Activated CD4-positive, alpha-beta T cell treated with anti-CD3 and anti-CD28 coated beads for 1 hour (primary cell): ENCODE measurements around the gene BRD7.
A peak's percentile ranks its signal among the peaks of the same experiment; 100 is the strongest.

ENCODE experiments used
- DNase-seq: peaks from one replicate; pipeline ENCODE4 v3.0.0-alpha.2; 2020

Gene BRD7

DNA sequence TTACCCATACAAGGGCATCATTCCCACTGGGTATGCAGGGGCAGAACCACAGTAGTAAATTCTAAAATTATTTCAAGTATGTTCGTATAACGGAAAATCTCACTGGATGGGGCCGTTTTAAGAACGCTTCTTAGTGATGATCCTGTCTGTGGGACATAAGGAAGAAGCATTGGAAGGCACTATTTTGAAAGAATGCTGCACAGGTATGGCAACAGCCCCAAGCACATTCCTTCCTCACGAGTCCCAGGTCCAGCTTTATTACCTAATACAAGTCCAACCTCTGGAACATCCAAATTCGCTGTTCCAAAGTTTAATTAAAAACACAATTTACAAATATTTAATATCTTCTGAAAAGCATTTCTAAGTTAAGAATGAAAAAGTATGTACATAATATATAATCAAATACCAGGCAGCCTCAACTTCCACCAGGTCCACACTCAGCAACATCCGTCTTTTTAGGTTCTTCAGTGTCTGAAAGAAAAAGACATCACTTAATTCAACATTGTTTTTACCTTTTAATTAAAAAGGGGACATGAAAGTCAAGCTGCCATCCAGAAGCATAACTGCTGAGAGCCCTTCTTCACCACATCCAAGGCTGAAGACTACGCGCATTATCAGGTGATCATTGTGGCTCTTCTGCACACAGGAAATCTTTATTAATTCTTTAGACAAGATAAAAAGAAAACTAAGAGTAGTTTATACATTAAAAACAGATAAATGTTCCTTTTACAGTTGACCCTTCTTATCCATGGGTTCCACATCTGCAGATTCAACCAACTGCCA lies 49.8 kb downstream of the BRD7 start:
- no peak for DNase-seq

DNA sequence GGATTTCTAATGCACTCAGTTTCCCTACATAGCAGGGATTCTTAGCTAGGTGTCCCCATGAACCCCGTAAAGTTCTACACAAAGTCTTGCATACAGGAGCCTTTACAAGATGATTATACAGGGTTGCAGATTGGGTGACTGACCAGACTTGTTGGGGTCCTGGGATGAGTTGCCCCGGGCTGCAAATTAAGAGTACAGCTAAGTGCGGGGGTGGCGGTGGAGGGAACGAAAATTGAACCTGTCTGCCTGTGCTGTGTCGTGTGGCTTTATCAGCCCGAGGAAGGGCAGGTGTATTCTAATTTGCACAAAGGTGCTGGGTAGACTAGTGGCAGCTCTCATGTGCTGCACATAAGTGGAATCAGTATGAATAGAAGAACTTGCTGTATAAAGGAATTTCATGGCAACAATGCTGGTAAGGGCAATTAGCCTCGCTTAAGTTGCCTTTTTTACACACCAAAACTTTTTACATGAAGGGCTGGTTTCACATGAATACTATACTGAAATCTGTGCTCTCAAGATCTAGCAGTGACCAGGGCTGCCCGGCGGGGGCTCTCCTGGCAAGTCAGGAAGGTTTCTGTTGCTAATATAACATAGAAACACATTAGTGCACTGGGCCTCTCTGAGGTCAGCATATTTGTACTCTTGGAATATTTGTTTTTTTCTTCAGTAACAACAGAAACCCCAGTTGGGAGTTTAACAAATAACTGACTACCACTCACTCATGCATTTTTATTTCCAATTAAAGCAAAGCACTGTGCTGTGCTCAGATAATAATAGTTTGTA lies 51.7 kb downstream of the BRD7 start:
- DNase-seq: no peak

DNA sequence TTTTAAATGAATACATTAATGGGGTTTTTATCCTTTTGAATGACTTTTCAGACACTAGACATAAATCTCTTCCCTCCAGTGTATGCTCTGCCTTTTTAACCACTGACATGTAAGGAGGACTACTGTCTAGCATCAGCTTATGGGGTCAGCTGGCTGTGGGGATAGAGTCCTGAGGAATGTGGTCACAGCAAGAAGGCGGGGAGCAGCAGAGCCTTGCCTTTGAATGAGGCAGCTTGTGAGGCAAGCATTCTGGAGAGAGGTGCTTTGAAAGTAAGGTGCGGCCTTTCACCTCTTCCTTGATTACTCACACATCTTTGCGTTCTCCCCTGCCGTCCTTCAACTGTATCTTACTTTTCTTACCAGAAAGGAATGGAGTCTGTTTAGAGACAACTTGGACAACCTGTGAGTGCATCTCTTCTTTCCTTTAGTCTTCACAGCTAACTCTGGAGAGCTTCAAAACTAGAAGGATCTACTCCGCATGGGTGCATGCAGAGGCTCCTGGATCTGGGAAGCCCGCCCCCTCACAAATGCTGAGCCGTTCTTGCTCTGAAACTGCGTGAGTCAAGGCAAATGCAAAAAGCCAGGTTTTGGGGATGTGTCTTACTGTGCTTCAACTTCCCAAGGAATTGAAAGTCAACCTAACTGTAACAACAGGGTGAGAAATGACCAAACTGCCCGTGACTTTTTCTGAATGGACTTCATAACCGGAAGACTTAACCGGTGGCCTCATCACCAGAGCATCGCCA lies 52.5 kb downstream of the BRD7 start:
- no peak for DNase-seq

DNA sequence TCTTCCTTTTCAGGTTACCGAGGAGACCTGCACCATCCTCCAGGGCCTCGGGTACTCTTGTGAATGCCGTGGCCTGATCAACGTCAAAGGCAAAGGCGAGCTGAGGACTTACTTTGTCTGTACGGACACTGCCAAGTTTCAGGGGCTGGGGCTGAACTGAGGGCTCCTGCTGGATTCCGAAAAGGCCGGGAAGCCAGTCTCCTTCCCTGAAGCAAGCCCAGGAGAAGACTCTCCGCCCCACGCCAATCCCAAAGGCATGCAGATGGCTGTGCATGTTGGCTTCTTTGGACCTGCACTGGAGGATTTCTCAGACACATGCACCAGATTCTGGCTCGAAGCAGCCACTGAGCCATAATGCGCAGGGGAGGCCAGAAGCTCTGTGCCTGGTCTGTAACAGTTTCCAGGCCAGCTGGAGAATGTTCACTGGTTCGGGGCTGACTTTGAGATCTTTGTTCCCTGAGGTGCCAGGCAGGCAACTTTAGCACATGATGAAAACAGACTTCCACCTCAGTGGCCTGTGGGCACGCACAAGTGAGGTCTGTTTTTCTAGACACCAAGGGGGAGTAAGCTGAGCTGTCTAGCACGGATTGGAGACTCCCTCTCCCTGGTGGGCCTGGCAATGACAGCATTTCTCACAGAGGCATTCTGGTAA lies 53.3 kb downstream of the BRD7 start:
- DNase-seq: no peak

DNA sequence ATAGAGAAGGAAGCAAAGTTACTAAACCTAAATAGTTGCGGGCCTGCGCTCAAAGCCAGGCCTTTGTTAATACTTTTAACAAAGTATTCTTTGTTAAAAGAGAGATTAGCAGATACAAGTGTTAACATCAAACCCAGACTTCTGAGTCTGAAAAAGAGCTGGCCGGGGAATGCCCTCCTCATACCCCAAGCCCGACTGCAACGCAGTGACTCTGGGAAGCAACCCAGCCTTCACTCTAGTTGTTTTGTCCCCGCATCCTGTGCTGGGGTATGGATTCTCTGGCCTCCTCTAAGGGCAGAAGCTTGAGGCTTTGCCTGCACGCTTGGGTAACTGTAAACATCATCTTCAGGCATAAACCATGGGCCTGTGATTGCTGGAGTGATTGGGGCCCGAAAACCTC lies 54.1 kb downstream of the BRD7 start:
- no peak for DNase-seq

DNA sequence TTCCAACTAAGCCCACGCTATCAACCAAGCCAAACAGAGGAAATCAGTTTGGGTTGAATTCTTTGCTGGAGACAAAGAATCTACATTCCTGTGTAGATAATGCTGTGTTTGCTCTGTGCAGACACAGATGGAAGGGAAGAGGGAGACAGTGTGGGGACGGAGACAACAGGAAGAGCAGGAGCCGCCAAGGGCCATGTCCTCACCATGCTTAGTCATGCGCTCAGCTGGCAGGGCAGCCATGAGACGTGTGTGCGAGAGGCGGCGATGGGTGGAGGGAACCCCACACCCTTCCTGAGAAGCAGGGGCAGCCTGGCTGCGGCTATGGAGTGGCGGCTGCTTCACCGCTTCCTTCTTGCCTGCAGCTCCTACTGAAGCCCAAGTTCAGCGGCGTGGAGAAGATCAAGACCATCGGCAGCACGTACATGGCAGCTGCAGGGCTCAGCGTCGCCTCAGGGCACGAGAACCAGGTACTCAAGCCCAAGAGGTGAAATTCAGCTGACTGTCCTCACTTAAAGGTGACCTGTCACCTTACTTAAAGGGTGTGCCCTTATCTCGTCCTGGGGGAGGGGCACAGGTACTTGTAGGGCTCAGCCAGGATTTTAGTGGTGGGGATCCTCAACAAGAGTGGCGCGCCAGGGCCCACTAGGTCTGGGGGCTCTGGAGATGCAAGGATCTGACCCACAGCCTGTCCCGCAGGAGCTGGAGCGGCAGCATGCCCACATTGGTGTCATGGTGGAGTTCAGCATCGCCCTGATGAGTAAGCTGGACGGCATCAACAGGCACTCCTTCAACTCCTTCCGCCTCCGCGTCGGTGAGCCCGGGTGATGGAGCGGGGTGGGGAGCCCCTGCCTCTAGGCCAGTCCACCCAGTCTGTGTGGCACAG lies 55.0 kb downstream of the BRD7 start:
- DNase-seq: peak; percentile 25

DNA sequence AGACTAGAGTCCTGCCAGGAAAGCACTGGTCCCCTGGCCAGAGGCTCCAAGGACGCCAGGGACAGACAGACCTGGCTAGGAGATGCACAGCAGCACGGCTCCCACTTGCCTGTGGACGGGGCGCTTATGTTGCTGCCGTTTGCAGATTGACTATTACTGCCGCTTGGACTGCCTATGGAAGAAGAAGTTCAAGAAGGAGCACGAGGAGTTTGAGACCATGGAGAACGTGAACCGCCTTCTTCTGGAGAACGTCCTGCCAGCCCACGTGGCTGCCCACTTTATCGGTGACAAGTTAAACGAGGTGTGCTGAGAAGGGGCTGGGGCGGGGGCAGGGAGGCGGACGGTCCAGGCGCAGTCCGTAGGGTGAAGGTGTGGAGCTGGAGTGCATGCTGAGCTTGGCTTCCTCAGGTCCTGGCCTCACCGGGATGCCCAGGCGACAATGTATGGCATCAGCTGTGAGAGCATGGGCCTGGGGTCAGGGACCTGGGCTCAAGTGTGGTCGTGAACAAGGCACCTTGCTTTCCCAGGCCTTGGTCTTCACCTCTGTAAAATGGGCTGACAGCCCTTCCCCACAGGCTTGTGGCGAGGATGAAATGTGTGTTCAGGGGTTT lies 56.8 kb downstream of the BRD7 start:
- DNase-seq: no peak

DNA sequence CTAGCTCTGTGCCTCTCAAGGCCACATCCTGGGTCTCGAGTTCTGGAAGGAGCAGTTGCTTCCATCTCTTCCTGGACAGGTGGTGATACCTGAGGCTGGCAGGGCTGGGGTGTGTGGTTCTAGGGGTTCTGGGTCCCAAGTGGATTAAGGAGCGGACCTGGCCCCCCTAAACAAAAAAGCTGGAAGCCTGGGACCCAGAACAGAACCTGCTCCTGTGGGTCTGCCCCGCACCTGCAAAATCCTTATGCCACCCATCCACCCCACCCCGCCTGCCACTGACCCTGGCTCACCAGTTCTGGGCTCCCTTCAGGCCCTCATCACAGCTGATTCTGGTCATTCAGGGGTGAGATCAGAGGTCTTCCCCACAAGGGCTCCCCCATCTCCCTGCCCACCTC lies 57.7 kb downstream of the BRD7 start:
- no peak for DNase-seq

DNA sequence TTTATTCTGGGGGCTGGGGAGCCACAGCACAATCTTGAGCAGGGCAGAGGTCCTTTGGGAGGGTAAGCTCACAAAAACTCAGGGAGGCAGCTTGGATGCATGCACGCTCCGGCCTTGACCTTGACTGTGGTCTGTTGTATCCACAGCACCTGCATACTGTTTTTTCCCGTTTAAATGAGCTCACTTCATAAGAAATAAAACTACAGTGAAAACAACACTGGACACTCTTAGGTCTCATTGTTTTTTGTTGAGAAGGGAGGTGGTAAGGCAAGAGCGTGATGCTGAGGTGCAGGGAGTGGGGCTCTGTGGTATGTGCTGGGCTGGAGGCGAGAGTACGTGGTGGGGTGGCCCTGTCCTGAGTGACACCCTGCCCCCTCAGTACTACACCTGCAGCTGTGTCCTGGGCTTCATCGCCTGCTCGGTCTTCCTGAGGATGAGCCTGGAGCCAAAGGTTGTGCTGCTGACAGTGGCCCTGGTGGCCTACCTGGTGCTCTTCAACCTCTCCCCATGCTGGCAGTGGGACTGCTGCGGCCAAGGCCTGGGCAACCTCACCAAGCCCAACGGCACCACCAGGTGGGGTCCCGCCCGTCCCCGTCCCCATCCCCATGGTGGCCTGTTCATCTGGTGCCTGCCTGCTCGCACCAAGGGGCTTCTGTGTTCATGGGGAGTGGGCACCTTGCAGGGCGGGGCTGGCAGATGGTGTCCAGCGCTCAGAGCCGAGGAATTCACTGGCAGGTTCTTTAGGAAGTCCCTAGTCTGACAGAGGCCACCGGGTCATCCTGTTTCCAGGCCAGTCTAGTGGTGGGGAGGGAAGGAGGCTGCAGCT lies 58.3 kb downstream of the BRD7 start:
- DNase-seq: no peak

DNA sequence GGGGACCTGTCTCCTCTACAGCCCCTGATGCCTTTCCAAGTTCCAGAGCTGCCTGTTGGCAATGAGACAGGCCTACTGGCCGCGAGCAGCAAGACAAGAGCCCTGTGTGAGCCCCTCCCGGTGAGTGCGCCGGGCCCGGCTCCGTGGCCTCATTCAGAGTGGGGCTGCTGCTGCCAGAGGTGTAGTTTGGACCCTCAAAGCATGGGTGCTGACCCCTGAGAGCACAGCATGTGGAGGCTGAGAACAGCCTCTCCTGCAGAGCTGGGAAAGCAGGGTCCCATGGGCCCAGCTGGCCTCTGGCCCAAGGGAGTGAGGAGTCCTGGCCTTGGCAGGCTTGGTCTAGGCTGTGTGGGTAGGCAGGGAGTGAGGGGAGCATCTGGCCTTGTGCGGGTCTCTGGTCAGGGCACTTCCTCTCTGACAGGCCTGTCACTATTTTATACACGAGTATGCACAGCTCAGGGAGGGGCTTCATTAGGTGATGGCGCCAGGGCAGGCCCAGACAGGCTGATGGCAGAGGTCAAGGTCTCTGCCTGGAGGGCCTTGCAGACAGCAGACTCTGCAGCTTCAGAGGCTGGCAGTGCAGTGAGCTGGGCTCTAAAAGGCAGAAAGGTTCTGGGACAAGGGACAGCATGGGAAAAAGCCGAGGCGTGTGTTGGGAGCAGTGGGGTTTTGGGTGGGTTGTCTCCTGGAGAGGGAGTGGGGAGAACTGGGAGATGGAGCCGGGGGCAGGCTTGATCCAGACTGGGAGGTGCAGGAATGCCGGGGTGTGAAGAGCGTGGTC lies 59.1 kb downstream of the BRD7 start:
- no peak for DNase-seq

DNA sequence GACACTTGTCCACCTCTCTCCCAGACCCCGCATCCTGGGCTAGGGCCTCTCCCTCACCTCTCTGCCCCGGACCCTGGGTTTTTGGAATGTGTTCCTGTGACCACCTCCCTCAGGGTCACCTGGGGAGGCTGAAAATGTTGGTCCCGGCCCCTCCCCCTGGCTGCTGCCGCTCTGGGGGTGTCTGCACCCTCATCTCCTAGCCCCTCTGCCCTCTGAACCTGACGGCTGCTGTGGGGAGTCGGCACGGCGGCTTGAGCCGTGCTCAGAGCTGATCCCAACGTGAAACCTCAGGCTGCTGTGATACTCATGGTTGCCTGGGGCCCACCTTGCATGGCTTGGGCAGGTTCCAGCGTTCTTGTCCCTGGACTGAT lies 59.6 kb downstream of the BRD7 start:
- no peak for DNase-seq

DNA sequence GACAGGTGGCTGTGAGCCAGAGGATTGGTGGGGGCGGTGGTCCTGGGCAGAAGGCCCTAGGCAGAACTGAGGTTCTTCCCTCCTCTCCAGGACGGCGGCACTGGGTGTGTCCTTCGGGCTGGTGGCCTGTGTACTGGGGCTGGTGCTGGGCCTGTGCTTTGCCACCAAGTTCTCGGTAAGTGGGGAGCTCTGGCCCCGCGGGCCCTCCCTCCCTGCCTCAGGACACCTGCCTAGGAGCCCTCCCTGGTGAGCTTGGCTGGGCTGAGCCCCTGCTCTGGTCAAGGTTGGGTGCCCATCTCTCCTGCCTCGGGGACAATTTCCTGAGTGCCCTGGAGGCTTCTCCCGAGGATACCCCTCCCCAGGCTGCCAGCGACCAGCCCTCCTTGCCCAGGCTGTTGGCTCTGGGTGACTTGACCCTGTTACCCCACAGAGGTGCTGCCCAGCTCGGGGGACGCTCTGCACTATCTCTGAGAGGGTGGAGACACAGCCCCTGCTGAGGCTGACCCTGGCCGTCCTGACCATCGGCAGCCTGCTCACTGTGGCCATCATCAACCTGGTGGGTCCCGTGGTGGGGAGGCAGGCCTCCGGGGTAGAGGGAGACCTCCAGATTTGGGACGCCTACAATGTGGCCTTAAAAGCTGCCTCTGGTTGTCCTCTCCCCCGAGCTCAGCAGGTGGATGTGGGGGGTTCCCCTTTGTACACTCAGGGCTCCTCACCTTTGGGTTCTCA lies 60.4 kb downstream of the BRD7 start:
- no peak for DNase-seq

DNA sequence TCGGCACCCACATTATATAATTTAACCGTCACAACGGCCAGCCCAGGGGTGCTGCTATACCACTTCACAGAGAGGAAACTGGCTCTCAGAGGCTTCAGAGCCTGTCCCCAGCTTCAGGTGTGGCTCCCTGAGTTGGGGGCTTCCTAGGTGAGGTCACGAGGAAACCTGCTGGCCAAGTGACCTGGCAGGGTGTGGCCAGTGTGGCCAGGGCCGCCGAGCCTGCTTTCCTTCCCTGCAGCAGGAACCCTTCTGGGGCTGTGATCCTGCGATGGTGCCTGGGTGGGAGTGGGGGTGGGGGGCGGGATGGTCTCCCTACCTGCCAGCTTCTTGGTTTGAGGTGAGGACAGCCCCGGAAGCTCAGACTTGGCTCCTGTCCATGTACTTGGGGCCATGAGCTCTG lies 62.5 kb downstream of the BRD7 start:
- DNase-seq: peak; percentile 1

DNA sequence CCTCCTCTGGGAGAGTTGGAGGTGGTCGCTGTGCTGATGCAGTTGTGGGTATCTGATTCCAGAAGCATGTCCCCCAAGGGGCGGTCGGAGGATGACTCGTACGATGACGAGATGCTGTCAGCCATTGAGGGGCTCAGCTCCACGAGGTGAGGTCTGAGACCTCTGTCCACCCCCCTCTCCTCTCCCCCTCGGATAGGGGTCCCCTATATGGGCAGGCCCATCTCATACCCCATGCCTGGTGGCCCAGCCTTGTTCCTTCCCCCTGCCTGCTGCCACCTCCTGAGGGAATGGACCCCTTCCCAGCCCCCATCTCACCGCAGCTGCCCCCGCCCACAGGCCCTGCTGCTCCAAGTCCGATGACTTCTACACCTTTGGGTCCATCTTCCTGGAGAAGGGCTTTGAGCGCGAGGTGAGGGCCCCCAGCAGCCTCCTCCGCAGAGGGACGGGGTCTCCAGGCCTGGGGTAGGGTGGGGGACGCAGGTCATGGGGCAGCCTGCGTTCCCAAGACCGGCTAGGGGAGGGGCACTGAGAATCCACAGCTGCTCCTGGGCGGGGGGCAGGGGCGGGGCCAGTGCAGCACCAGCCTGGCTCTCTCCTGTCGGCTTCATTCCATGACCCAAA lies 63.2 kb downstream of the BRD7 start:
- no peak for DNase-seq

DNA sequence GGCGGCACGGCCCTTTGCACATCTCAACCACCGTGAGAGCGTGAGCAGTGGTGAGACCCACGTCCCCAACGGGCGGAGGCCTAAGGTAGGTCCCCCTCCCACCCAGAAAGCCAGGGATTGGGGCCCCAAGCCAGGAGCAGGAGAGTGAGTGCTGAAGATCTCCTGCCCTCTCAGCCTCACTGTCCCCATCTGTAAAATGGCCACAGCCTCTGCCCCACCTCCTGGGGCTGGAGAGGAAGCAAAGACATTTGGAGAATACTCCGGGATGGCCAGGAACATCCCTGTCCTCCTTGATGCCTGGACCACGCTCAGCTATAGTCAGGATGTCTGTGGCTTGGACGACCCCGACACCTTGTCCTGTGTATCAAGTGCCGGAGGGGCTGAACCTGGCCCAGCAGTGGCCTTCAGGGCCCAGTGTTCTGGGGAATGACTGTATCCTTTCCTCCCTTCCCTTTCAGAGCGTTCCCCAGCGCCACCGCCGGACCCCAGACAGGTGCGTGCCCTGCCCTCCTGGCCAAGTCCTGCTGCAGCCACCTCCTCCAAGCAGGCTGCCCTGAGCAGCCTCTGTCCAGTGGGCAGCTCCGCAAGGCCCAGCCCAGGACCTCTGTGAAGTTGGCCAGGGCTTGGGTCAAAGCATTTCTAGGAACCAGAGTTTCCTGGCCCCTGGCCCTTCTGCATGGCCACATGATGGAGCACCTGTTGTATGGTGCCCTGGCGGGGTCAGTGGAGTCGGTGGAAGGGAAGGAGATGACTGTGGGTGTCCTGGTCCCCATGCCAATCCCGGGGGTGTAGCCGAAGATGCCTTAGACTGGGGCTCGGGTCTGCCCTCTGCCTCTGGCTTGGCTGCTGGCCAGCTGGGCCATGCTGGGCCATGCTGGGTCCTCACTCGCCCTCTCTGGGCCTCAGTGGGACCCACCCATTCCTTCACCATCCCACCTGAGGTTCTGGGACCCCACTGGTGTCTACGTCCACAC lies 64.0 kb downstream of the BRD7 start:
- no peak for DNase-seq

DNA sequence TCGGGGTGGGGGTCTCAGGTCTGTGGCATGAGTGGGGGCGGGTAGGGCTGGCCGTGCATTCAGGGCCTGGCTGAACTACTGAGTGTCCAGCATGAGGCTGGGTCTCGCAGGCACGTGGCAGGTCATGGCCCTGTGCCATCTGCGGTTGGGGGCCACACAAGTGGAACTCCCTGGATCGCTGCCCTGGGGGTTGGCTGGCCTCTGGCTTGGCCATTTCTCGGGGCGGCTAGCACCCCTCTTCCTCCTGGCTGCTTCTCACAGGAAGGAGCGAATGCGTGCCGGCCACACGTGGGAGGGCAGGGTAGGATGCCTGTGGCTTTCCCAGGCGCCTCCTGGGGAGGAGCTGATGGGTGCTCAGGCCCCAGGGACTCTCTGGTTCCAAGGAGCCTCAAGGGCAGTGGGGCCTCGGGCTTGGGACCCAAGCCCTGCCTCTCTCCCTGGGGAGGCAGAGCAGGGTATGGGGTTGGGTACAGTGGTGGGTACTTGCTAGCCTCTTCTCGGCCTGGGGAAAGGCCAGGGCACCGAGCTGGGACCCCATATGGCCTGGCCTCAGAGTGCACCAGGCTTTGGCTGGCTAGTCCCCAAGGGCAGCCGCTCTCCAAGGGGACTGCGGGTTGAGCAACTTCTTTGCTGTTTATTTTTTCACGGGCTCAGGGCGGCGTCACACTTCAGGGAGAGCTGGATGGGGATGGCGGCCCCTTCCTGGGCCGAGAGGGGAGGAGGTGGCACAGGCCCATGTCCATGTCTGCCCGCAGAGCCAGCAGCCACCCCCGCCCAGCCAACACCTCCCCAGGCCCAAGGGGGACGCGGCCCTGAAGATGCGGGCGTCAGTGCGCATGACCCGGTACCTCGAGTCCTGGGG lies 65.0 kb downstream of the BRD7 start:
- DNase-seq: no peak
